ENCODE results near the gene AHSA1.
"Not testable (repeated sequence)": the region's sequence is repeated elsewhere in the genome, so short reads cannot be mapped to it uniquely, and the experiment has no call there.

The AHSA1 gene

DNA sequence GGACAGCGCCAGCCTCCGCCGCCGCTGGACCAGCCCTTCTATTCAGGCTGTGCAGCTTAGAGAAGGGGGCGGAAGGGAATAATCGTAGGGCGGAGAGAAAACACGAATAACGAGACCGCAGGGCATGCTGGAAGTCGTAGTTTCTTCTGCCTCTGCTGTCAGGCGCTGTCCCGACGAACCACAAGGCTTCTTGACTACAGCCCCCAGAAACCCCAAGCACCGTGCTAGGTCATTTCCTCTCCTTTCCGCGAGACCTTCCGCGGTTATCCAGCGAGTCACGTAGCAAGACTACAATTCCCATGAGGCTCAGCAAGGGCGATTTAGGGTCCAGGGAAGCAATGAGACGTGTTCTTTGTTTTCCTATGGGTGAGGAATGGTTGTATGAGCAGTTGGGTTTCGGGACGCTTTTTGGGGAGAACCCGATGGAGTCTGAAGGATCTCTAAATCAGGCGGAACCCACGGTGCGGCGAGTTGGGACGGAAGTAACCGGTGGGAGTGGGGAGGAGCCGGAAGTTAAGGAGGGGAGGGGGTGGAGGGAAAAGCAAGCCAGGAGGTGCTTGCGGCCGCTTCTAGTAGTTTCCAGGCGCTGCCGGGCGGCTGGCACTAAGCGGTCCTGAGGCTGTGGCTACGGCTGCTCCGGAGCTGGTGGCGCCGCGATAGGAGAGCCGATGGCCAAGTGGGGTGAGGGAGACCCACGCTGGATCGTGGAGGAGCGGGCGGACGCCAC lies at the start of gene AHSA1, which contains the start of gene VIPAS39:
AHSA1 (plus strand) TSS at position 572 of the 727 bp plus-strand sequence; CDS start at position 669, 97 bp downstream.
VIPAS39 (minus strand) TSS at position 80 of the 727 bp plus-strand sequence. CDS start 3,499 bp downstream, outside the sequence.
- peak; percentile 97 for DNase-seq

DNA sequence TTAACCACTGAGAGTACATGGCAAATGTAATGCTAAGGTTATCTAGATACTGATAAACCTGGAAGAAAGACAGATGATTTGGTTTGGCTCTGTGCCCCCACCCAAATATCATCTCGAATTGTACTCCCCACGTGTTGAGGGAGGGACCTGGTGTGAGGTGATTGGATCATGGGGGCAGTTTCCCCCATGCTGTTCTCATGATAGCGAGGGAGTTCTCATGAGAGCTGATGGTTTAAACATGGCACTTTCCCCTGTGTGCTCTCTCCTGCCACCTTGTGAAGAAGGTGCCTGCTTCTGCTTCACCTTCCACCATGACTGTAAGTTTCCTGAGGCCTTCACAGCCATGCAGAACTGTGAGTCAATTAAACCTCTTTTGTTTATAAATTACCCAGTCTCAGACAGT lies 48.8 kb upstream of the AHSA1 start:
- DNase-seq = no peak

DNA sequence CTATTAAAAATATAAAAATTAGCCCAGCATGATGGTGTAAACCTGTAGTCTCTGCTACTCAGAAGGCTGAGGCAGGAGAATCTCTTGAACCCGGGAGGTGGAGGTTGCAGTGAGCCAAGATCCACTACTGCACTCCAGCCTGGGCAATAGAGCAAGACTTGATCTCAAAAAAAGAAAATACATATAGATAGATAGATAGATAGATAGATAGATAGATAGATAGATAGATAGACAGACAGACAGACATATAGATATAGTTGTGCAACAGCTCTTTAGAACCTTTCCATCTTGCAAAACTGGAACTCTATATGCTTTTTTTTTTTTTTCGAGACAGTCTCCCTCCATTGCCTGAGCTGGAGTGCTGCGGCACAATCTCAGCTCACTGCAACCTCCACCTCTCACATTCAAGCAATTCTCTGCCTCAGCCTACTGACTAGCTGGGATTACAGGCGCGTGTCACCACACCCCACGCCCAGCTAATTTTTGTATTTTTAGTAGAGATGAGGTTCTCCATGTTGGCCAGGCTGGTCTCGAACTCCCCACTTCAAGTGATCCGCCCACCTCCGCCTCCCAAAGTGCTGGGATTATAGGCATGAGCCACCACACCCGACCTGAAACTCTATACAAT lies 42.4 kb upstream of the AHSA1 start:
- DNase-seq = not testable (repeated sequence)

DNA sequence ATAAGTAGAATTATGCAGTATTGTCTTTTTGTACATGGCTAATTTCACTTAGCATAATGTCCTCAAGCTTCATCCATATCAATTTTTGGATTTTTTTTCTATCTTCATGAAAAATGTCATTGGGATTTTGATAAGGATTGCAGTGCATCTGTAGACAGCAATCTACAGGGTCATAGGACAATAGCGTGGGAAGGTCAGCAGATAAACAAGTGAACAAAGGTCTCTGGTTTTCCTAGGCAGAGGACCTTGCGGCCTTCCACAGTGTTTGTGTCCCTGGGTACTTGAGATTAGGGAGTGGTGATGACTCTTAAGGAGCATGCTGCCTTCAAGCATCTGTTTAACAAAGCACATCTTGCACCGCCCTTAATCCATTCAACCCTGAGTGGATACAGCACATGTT lies 41.8 kb upstream of the AHSA1 start:
- not testable (repeated sequence) for DNase-seq

DNA sequence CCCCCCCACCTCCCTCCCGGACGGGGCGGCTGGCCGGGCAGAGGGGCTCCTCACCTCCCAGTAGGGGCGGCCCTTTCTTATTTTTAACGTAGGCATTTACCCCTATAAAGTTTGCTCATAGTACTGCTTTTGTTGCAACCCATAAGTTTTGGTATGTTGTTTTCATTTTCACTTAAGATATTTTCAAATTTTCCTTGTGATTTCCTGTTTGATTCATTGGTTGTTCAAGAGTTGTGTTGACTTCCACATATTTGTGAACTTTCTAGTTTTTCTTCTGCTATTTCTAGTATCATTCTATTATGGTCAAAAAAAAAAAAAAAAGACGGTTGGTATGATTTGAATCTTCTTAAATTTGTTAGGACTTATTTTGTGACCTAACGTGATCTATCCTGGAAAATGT lies 41.1 kb upstream of the AHSA1 start:
- DNase-seq = no peak

DNA sequence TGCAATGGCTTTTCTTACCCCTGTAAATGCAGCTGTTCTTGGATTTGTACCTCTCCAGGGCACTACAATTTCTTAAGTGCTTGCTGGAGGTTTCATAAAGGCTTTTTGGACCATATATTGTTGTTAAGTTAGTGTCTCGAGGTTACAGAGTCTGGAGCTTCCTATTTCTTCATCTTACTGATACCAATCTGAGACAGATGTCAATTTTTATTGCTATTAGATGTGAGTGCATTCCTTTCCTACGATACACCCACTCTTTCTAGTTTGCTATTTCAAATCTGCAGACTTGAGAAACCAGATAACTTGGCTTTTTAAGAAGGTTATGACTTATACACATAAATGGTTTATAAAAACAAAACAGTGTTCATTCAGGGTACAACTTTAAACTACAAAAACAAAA lies 36.7 kb upstream of the AHSA1 start:
- no peak for DNase-seq

DNA sequence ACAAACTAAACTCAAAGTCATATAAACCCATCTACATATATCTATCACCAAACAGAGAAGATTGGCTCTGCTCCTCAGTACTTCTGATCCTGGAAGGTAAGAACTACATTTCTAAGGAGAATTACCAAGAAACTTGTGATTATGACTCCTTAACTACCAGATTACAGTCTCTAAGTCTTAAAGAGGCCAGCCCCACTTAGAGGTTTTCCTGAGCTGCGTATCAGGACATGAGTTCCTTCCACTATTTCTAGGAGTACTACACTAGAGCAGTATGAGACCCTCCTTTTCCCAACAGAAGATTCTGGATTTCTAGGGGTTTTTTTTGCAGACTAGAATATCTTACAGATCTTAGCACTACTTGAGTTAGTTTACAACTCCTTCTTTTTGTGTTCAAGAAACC lies 34.5 kb upstream of the AHSA1 start, which contains the start of gene NOXRED1:
NOXRED1 (minus strand) TSS at position 101 of the 400 bp plus-strand sequence. CDS start 634 bp downstream, outside the sequence.
- no peak for DNase-seq

DNA sequence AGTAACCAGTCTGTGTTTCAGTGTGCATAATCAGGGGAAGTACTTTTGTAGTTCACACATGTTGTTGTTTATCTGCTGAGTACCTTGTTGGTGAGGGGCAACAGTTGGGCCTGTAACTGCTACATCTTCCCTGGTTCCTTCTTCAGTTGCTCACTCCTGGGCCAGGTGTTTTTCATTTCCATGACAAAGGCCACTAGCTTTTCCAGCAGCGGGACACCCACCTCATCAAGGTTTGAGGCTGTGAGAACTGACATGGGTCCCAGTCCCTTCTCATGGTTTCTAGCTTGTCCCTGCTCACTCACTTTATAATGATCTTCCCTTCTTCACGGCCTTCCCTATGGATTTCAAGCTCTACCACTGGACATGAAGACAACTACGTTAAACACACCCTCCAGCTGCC lies 33.0 kb upstream of the AHSA1 start:
- no peak for DNase-seq

DNA sequence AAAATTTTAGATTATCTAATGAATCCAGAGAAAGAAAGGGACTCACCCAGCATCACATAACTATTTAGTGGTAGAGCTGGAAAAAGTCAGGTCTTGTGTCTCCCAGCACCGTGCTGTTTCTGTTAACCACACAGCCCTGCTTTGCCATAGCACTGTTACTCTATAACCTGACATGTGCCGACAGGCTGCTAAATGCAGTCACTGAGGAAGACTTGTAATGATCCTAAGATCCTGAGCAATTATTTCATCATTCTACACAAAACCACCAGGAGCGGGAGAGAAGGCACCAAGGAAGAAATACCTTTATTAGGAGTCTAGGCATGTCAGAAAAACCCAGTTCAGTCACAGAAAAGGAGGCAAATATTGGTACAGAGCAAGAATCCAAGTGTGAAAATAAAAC lies 31.5 kb upstream of the AHSA1 start:
- DNase-seq = no peak

DNA sequence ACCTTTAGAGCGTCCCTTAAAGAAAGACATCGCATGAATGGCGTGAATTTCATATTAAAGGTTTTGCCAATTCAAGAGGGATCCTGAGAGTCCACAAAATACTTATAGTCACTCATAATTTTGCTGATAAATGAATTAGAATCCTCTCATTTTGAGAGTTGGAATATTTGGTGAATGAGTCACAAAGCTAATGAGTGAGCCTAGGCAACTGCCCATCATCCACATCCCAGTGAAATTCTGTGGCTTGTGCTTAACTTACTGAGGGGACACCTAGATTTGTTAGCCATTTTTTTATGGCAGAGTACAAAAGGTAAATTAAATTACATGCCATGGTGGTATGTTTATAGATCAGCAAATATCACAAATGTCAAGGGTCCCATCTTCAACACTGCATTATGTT lies 21.9 kb upstream of the AHSA1 start:
- no peak for DNase-seq

DNA sequence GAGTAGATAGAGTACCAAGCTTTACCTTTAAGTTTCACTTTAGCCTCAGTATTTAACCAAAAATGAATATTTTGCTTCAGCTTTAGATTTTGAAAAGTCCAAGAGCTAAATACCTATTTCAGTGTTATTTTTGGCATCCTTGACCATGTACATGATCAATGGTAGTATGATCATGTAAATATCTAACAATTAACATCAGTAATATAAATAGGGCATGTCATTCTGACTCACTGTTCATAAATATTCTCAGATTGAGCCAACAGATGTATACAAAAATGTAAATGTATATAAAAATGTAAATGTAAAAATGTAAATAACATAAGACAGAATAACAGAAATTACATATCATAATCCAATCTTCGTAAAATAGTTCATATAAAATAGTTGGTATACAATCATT lies 19.3 kb upstream of the AHSA1 start:
- DNase-seq = no peak

DNA sequence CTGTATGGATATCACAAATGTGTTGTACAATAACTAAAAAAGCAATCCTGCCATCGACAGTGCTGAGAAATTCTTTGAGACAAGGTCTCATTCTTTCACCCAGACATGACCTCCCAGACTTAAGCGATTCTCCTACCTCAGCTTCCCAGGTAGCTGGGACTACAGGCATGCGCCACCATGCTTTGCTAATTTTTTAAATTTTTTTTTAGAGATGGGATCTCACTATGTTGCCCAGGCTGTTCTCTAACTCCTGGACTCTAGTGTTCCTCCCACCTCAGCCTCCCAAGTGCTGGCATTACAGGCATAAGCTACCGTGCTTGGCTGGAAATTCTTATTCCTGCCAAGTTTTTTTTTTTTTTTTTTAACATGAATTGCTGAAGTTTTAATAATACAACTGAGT lies 18.0 kb upstream of the AHSA1 start:
- DNase-seq = no peak

DNA sequence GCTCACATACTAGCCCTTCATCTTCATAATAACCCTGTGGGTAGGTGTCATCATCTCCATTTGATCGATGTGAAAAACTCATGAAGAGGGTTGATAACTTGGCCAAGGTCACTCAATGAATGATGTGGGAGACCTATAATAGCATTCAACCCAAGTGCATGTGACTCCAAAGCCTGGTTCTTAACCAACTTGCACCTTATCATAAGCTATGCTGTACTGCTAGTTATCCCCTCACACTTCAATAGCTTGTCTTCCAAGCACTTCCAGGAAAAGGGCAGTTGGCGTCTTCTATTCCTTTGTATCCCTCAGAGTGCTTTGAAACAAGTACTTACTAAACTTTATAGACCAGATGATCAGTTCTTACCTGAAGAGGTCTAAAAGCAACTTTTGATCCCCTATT lies 15.7 kb upstream of the AHSA1 start:
- no peak for DNase-seq

DNA sequence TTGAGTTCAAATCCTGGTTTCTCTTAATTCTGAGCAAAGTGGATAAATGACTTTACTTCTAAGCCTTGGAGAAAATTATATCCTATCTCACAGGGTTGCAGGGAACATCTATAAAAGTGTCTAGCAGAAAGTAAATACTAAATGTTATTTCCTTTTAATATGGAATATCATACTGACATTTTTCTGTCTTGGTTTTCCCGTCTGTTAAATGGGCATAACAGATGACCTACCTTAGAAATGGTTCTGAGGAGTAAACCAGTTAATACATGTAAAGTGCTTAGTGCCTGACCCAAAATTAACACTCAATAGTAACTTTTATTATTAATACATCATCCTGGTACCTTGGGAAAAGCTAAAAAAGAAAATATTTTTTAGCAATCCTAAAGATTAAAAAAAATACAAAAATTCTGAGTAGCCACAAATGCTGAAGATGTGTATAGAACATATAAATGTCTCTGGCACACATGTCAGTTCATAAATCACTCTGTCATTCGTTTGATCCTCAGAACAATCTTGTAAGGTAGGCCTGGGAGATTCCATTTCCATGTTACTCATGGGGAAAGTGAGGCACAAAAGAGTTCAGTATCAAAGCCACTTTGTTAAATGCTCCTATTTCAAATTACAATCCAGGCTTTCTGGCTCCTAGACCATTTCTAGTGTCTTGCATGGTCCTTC lies 1.8 kb upstream of the AHSA1 start:
- no peak for DNase-seq

DNA sequence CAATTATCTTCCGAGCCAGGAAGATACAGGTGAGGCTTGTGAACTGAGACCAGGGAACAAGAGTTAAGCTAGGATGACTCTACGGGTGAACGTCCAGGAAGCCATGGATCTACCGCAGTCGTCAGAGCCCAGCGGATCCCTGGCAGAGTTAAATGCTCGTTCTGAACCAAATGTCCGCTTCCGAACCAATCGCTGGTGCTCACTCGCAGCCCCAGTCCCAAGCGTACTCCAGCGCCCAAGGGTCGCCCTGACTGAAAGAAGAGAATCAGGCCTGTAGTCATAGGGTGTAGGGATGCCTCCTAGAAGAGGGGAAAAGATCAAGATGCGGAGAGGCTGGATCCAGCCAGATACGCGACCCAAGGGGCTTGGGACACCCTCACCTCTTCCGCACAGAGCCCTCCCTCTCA lies 775 bp upstream of the AHSA1 start:
- peak; percentile 20 for DNase-seq

DNA sequence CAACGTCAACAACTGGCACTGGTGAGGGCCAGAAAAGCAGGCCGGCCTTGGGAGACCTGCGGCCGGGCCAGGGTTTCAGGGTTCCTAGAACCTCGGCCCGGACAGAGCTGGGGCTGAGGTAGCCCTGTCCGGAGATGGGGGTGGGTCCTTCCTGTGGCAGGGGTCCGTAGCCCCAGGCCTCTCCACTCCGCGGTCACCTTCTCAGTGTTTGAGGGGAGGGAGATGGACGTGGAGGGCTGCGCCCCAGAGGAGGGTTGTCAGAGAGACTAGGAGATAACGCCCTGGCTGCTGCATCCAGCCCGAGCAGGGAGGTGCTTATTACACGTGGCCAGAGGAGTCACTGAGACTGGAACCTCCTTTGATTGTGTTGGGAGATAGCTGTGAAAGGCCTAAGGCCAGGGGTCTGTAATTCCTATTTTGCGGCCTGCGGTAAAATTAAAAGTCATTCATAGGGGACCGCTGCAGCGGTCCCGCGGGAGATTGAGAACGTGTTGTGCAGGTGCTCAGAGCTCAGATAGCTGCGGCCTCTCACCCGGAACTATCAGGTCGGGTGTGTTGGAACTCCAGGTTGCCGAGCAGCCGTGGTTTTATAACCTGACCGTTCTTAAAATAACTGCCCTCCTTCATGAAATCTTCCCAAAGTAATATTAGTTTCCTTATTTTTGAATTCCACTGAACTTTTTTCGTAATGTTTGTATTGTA lies 507 bp downstream of the AHSA1 start:
- peak; percentile 28 for DNase-seq

DNA sequence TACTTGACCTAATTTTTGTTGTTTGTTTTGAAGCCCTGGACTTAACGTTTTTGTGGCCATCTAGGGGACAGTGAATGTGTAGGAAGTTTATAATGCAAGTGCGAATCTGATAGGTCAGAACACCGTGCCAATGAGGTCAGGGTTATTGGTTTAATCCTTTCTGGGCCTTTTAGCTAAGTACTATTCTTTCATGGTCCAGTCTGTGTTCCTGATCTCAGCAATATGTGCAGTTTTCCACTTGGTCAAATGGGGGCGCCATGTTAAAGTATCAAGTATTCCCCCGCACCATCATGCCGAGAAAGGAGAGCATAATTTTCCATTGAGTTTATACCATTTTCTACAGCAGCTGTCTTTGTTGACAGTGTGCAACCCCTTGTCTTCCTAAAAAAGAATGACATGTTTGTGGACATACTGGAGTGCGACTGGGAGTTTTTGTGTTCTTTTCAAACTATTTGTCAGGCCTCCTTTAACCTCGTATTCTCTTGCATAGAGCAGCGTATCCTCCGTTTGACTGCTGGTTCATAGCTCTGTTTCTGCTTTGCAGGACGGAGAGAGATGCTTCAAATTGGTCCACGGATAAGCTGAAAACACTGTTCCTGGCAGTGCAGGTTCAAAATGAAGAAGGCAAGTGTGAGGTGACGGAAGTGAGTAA lies 1.3 kb downstream of the AHSA1 start:
- peak; percentile 68 for DNase-seq

DNA sequence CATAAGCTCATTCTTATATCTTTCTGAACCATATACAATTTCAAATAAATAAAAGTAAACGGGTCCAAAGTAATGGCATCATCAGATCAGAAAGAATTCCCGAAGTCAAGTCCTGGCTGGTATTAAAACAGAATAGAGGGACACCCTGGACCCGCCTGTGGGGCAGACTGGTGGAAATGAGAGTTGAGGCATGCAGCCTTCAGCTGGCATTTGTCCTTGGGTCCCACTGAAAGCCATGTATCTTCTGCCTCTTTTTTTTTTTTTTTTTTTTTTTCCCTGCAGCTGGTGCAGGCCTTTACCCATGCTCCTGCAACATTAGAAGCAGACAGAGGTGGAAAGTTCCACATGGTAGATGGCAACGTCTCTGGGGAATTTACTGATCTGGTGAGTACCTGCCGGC lies 9.9 kb downstream of the AHSA1 start:
- no peak for DNase-seq

DNA sequence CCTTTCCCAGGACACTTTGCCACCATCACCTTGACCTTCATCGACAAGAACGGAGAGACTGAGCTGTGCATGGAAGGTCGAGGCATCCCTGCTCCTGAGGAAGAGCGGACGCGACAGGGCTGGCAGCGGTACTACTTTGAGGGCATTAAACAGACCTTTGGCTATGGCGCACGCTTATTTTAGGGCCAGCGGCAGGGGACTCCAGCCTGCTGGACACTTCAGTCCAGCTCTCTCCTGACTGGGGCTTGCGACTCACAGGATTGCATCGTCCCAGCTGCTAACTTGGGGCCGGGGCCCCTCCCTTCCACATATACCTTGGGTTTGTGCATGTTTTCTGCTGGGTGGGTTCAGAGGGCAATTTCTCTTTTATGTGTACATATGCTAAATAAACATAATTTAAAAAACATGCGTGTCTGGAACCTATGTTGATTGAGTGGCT lies 11.2 kb downstream of the AHSA1 start:
- DNase-seq = no peak

DNA sequence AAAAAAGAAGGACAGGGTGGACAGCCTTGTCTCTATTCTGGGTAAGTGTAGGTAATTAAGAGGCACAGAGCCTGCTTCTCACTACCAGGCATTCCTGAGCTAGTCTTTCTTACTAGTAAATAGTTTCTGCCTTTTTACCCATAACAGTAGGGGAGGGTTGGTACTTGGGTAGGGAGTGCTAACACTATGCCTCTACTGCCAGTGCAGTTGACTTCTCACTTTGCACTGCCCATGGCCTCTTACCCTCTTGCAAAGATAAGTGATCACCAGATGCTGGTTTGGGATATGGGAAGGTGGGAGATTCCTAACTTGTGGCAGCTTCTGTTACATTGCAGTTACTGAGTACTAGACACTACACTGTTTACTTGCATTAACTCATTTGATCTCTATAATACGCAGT lies 11.6 kb downstream of the AHSA1 start:
- no peak for DNase-seq

DNA sequence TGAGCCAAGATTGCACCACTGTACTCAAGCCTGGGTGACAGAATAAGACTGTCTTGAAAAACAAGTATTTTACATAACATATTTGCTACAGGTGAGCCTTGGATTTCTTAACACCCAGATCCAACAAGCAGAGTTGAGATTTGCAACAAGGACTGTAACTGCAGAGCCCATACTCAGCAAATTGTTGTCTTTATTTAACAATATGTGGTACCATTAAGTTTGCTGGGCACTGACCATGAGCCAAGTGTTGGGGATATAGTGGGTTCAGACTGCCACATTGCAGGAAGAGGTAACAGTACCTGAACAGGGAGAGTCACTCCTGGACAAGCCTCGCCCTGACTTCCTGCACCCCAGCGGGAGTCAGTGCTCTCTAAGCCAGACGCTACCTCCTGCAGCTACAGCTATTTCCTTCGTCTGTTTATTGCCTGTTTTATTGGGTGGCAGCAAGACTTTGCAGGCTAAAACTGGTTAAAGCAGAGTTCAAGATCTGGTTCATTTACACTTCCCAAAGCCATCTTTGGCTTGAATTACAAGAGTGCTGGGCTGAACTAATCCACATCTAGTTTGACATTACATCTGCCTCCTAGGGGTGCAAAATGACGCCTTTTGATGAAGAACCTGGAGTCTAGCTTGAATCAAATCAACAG lies 12.5 kb downstream of the AHSA1 start:
- no peak for DNase-seq

DNA sequence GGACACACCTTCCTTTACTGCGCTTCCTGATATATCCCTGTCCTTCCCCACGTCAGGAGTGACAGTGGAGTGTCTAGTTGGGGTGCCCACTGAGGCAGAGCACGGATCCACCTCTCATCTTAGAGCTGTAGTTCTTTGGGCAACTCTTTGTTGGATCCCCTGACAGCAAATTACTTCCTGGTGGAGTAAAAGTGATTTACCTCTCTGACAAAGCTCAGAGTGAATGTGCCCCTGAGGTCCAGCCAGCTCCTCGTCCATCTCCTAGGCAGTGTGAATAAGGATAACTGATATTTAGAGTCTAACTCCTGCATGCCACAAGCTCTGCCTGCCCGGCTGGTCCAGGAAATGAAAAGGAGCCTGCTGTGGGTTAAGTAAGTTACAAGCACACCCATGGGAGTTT lies 16.0 kb downstream of the AHSA1 start:
- DNase-seq = no peak
